H1 (cell line): ENCODE measurements around the gene EEPD1. TPM values are rescaled to one million over a fixed set of nuclear protein-coding genes. Genes with fewer than 3 reads are reported as not detected.

ENCODE experiments used
- CTCF ChIA-PET: fragments of 300-600 bp; sonication (Branson Sonifier 250); formaldehyde crosslinking; loops from one replicate; lab custom pipeline; 2021; ENCODE audit not compliant: partially characterized antibody; lab: Charles Lee
- POLR2A ChIA-PET: fragments of 300-600 bp; sonication (Branson Sonifier 250); formaldehyde crosslinking; loops from one replicate; lab custom pipeline; 2021; ENCODE audit warnings: inconsistent platforms; ENCODE audit not compliant: partially characterized antibody; lab: Charles Lee
- DNase-seq, 2 experiments: peaks; one replicate each; pipeline versions ENCODE4 v3.0.0 to v3.0.0-alpha.2; 2010 to 2022; ENCODE audit warnings: low spot score in 2 of 2, low read depth in 1 of 2, mixed read lengths in 1 of 2
- FAIRE-seq: peaks from 2 replicates; lab custom pipeline; 2011; peaks lifted over from hg19 to GRCh38; lab: Jason Lieb, UNC
- H2AFZ ChIP-seq: 2 replicates; pipeline ENCODE4 v1.8.1; 2012; ENCODE audit warnings: low read length, inconsistent platforms
- H2AK5ac ChIP-seq: 2 replicates; pipeline ENCODE4 v1.6.1; 2013; ENCODE audit warnings: low read depth, low read length
- H2BK120ac ChIP-seq: replicated peaks from 2 replicates; pipeline ENCODE3; 2013; ENCODE audit warnings: low read depth, low read length, inconsistent platforms
- H2BK12ac ChIP-seq: 2 replicates; pipeline ENCODE4 v1.6.1; 2013; ENCODE audit warnings: low read depth, low read length
- H2BK15ac ChIP-seq: 2 replicates; pipeline ENCODE4 v1.6.1; 2013; ENCODE audit warnings: low read length
- H2BK20ac ChIP-seq: 2 replicates; pipeline ENCODE4 v1.6.1; 2013; ENCODE audit warnings: low read length
- H2BK5ac ChIP-seq: 2 replicates; pipeline ENCODE4 v1.6.1; 2013; ENCODE audit warnings: low read depth, low read length
- H3K14ac ChIP-seq: 2 replicates; pipeline ENCODE4 v1.6.1; 2013; ENCODE audit warnings: inconsistent platforms; ENCODE audit not compliant: insufficient read length
- H3K18ac ChIP-seq: 2 replicates; pipeline ENCODE4 v1.6.1; 2013; ENCODE audit warnings: low read length; ENCODE audit errors: extremely low read depth
- H3K23ac ChIP-seq: 2 replicates; pipeline ENCODE4 v1.6.1; 2013; ENCODE audit warnings: inconsistent platforms; ENCODE audit not compliant: insufficient read length
- H3K23me2 ChIP-seq: 2 replicates; pipeline ENCODE4 v1.6.1; 2013; ENCODE audit warnings: low read depth, low read length
- H3K27ac ChIP-seq: 2 replicates; pipeline ENCODE4 v1.6.1; 2011; ENCODE audit warnings: low read depth, low read length, inconsistent platforms
- H3K27me3 ChIP-seq, 4 experiments: replicated peaks in 1 of 4; 1 replicate in 1 of 4; 2 replicates in 3 of 4; pipeline versions ENCODE4 v1.6.1 to v1.8.1; 2011 to 2013; ENCODE audit warnings: low read length in 3 of 4, mild to moderate bottlenecking in 3 of 4, inconsistent platforms in 2 of 4, mixed read lengths in 2 of 4, moderate library complexity in 1 of 4; ENCODE audit not compliant: control insufficient read depth in 3 of 4, insufficient read depth in 3 of 4; ENCODE audit errors: extremely low read depth in 1 of 4
- H3K36me3 ChIP-seq, 4 experiments: 2 replicates each; pipeline versions ENCODE4 v1.6.1 to v1.8.1; 2011 to 2013; ENCODE audit warnings: mild to moderate bottlenecking in 4 of 4, low read length in 3 of 4, moderate library complexity in 2 of 4, control low read depth in 1 of 4, inconsistent platforms in 1 of 4; ENCODE audit not compliant: insufficient read depth in 4 of 4, control insufficient read depth in 2 of 4
- H3K4ac ChIP-seq: replicated peaks from 2 replicates; pipeline ENCODE3; 2013; ENCODE audit warnings: low read length, low read depth, mixed read lengths, inconsistent platforms; ENCODE audit not compliant: insufficient read length
- H3K4me1 ChIP-seq, 4 experiments: replicated peaks in 1 of 4; 1 replicate in 1 of 4; 2 replicates in 3 of 4; pipeline versions ENCODE4 v1.6.1 to v1.8.1; 2011 to 2013; ENCODE audit warnings: low read length in 3 of 4, inconsistent platforms in 2 of 4, mixed read lengths in 1 of 4; ENCODE audit not compliant: insufficient read depth in 4 of 4, control insufficient read depth in 3 of 4
- H3K4me2 ChIP-seq, 2 experiments: 2 replicates each; pipeline versions ENCODE4 v1.6.1 to v1.8.1; 2011 to 2013; ENCODE audit warnings: low read depth in 2 of 2, low read length in 2 of 2, control low read depth in 1 of 2, inconsistent platforms in 1 of 2, mild to moderate bottlenecking in 1 of 2; ENCODE audit not compliant: insufficient read depth in 1 of 2
- H3K4me3 ChIP-seq, 4 experiments: fragments of 200-600, 300-600 bp in 1 of 4; sonication (generic), shearing (Covaris generic), sonication (Bioruptor Twin) in 1 of 4; 2 replicates each; pipeline versions ENCODE4 v1.5.1 to v1.8.1; 2011 to 2016; ENCODE audit warnings: low read length in 4 of 4, low read depth in 3 of 4, control low read depth in 2 of 4, inconsistent platforms in 2 of 4, mild to moderate bottlenecking in 2 of 4, mixed read lengths in 1 of 4, moderate library complexity in 1 of 4; ENCODE audit not compliant: insufficient read depth in 2 of 4; ENCODE audit errors: extremely low read depth in 1 of 4
- H3K56ac ChIP-seq: replicated peaks from 2 replicates; pipeline ENCODE3; 2013; ENCODE audit warnings: low read depth, mild to moderate bottlenecking, mixed read lengths, low read length, inconsistent platforms; ENCODE audit not compliant: insufficient read length
- H3K79me1 ChIP-seq: 2 replicates; pipeline ENCODE4 v1.6.1; 2013; ENCODE audit warnings: low read depth, low read length, control low read depth
- H3K79me2 ChIP-seq, 2 experiments: 2 replicates each; pipeline versions ENCODE4 v1.6.1 to v1.8.1; 2012 to 2013; ENCODE audit warnings: low read length in 2 of 2, mild to moderate bottlenecking in 2 of 2, inconsistent platforms in 1 of 2; ENCODE audit not compliant: insufficient read depth in 2 of 2, control insufficient read depth in 1 of 2
- H3K9ac ChIP-seq, 4 experiments: replicated peaks in 1 of 4; 1 replicate in 1 of 4; 2 replicates in 3 of 4; pipeline versions ENCODE4 v1.6.1 to v1.8.1; 2011 to 2013; ENCODE audit warnings: low read depth in 3 of 4, low read length in 3 of 4, control low read depth in 2 of 4, mild to moderate bottlenecking in 2 of 4, moderate library complexity in 2 of 4, inconsistent platforms in 1 of 4; ENCODE audit errors: extremely low read depth in 1 of 4
- H3K9me3 ChIP-seq, 2 experiments: 2 replicates each; pipeline versions ENCODE4 v1.6.1 to v1.8.1; 2012 to 2013; ENCODE audit warnings: mild to moderate bottlenecking in 2 of 2, moderate library complexity in 2 of 2, control low read depth in 1 of 2, inconsistent platforms in 1 of 2, low read depth in 1 of 2, low read length in 1 of 2, mixed read lengths in 1 of 2; ENCODE audit not compliant: insufficient read depth in 2 of 2
- H4K20me1 ChIP-seq, 2 experiments: replicated peaks in 1 of 2; 2 replicates each; pipeline versions ENCODE3 to v1.8.1; 2011 to 2013; ENCODE audit warnings: inconsistent platforms in 2 of 2, low read length in 2 of 2, mild to moderate bottlenecking in 1 of 2; ENCODE audit not compliant: insufficient read depth in 2 of 2, control insufficient read depth in 1 of 2
- H4K5ac ChIP-seq: 2 replicates; pipeline ENCODE4 v1.6.1; 2013; ENCODE audit warnings: low read length, low read depth, mixed read lengths, inconsistent platforms; ENCODE audit not compliant: insufficient read length
- H4K8ac ChIP-seq: 2 replicates; pipeline ENCODE4 v1.8.0; 2013; ENCODE audit warnings: mild to moderate bottlenecking, moderate library complexity, low read length, inconsistent platforms; ENCODE audit not compliant: insufficient read depth; ENCODE audit errors: extremely low read depth
- H4K91ac ChIP-seq: replicated peaks from 2 replicates; pipeline ENCODE3; 2013; ENCODE audit warnings: low read length, mixed read lengths, inconsistent platforms; ENCODE audit not compliant: insufficient read length
- CBX8 ChIP-seq: fragments of 300-800, 300-1000 bp; sonication (generic); IDR thresholded peaks from 2 replicates; pipeline ENCODE4 v1.7.1; 2016; ENCODE audit warnings: low read depth, low read length, borderline replicate concordance
- CHD1 ChIP-seq: IDR thresholded peaks from 2 replicates; pipeline ENCODE4 v1.6.1; 2012; ENCODE audit warnings: low read depth, low read length, improper control_type of control experiment
- NRF1 ChIP-seq: IDR thresholded peaks from 2 replicates; pipeline ENCODE4 v1.6.1; 2011; ENCODE audit warnings: mild to moderate bottlenecking, low read depth, low read length, improper control_type of control experiment
- TCF12 ChIP-seq: IDR thresholded peaks from 2 replicates; pipeline ENCODE4 v1.6.1; 2011; ENCODE audit warnings: low read depth, mild to moderate bottlenecking, low read length
- WGBS, 2 experiments: shearing (Covaris generic) in 1 of 2; methylation state at CpG; one replicate each; pipeline versions ENCODE4 v1.1.6 to v1.1.7; 2013 to 2015; ENCODE audit warnings: low lambda C conversion rate in 2 of 2, mixed read lengths in 2 of 2, inconsistent platforms in 1 of 2, low coverage in 1 of 2, missing lambda C conversion rate in 1 of 2; ENCODE audit not compliant: insufficient replicate concordance in 2 of 2, insufficient coverage in 1 of 2, insufficient read length in 1 of 2; ENCODE audit errors: extremely low coverage in 1 of 2, missing lambda C conversion rate in 1 of 2; 5-methylcytosine and 5-hydroxymethylcytosine counted together
- polyA plus RNA-seq, 7 experiments: library from polyadenylated mRNA; depleted of rRNA in 3 of 7; stranded (reverse) in 5 of 7; unstranded in 2 of 7; fragments of >200 nt in 5 of 7; fragments of 200-250 nt in 2 of 7; gene quantifications; 1 replicate in 5 of 7; 2 replicates in 1 of 7; 4 replicates in 1 of 7; pipeline versions ENCODE4 v1.2.1 to v1.2.3, GENCODE V29; 2011 to 2013; ENCODE audit warnings: missing spikeins in 2 of 7, mixed read lengths in 2 of 7
- total RNA-seq: library from RNA; stranded (reverse); fragmentation: NEBNext Ultra II Directional; extraction: Animal tissue kit (Norgen Biotek cat#: 25700); gene quantifications from 2 replicates; pipeline ENCODE4 v1.2.1, GENCODE V29; 2021

Gene EEPD1
- total and polyA plus RNA-seq, 2 of the 8 experiments (the other 6 are each of a cell fraction or from before 2014, with no cell fraction given) = 3.1 to 7.8 TPM

GRCh38 chr7:36318116-36318515 is 165.1 kb downstream of the EEPD1 start:
- Histone ChIP-seq H3K56ac (no peak overlapping the region), H2BK20ac (no peak overlapping the region), H2BK120ac (no peak overlapping the region), H3K4me2 (no peak overlapping the region), H4K5ac (no peak overlapping the region), H2BK15ac (no peak overlapping the region), H3K9me3 (no peaks in the 10 kb centered on the region; a peak in 1 of 4 replicates), H4K20me1 (no peaks in the 10 kb centered on the region), H4K8ac (no peak overlapping the region), H3K27ac (no peak overlapping the region), H3K79me1 (no peaks in the 10 kb centered on the region), H3K4me3 (no peak overlapping the region)
- POLR2A ChIA-PET = interaction anchor here (1.2 kb wide), 1 partner anchor 16 kb away, joined by 3 read pairs; no protein-coding TSS in a partner anchor
- FAIRE-seq = no peak
- no peak for TF ChIP-seq TCF12
- no peak for TF ChIP-seq NRF1
- no peak for TF ChIP-seq CHD1
- TF ChIP-seq CBX8 = no peak
- TF ChIP-seq, all 59 proteins: peak for 0
- Histone ChIP-seq H2AFZ (no peak overlapping the region), H3K23me2 (no peaks in the 10 kb centered on the region), H3K36me3 (no peaks in the 10 kb centered on the region), H2BK12ac (no peak overlapping the region), H3K4ac (no peak overlapping the region), H3K9ac (no peak overlapping the region), H4K91ac (no peak overlapping the region), H3K18ac (no peak overlapping the region), H3K27me3 (no peaks in the 10 kb centered on the region), H3K4me1 (peaks cover 0 to 3% (median 0%) of the 10 kb centered on the region in 4 experiments; a peak in 3 of 7 replicates), H3K23ac (no peak overlapping the region), H2AK5ac (no peak overlapping the region), H3K14ac (no peak overlapping the region), H3K79me2 (no peaks in the 10 kb centered on the region), H2BK5ac (no peak overlapping the region)
- CTCF ChIA-PET = interaction anchor here (0.7 to 11.1 kb wide), 23 partner anchors 9 to 342 kb away, joined by 3 to 80 read pairs (median 6); no protein-coding TSS in a partner anchor
- DNase-seq = no peak
- 94% methylated on average over 7 of the region's 8 CpGs; no CpG with 5 or more reads in 1 of the 2 experiments for WGBS, 2 experiments
